GM23338 (cell line): ENCODE results near the gene NIPA2. TPM values are rescaled to one million over a fixed set of nuclear protein-coding genes. Genes with fewer than 3 reads are reported as not detected.

Source experiments
- ATAC-seq: fragments of 200-7000 bp; cut with Tn5 transposase; 3 replicates; pipeline ENCODE4 v1.9.1; 2020
- DNase-seq: peaks from one replicate; pipeline ENCODE4 v3.0.0-alpha.2; 2015; ENCODE audit warnings: low spot score
- H2AFZ ChIP-seq: fragments of 200-600 bp; sonication (generic); 2 replicates; pipeline ENCODE4 v1.8.0; 2016; ENCODE audit warnings: antibody characterized with exemption, mild to moderate bottlenecking, moderate library complexity
- H3F3A ChIP-seq: fragments of 200-600 bp; sonication (generic); replicated peaks from 2 replicates; pipeline ENCODE4 v1.8.0; 2017; ENCODE audit warnings: antibody characterized with exemption, mixed run types, low read depth
- H3K27ac ChIP-seq: fragments of 200-600 bp; sonication (generic); 2 replicates; pipeline ENCODE4 v1.6.1; 2016; ENCODE audit warnings: low read depth
- H3K27me3 ChIP-seq: fragments of 200-600 bp; sonication (generic); 2 replicates; pipeline ENCODE4 v1.8.0; 2016; ENCODE audit warnings: mild to moderate bottlenecking, mixed run types, moderate library complexity; ENCODE audit not compliant: insufficient read depth
- H3K36me3 ChIP-seq: fragments of 200-600 bp; sonication (generic); 2 replicates; pipeline ENCODE4 v1.8.0; 2016; ENCODE audit warnings: mild to moderate bottlenecking; ENCODE audit not compliant: insufficient read depth
- H3K4me1 ChIP-seq: fragments of 200-600 bp; sonication (generic); 2 replicates; pipeline ENCODE4 v1.8.0; 2016; ENCODE audit warnings: mild to moderate bottlenecking, moderate library complexity; ENCODE audit not compliant: insufficient read depth
- H3K4me2 ChIP-seq: fragments of 200-600 bp; sonication (generic); 2 replicates; pipeline ENCODE4 v1.7.1; 2017; ENCODE audit warnings: mixed run types
- H3K4me3 ChIP-seq: fragments of 200-600 bp; sonication (generic); 2 replicates; pipeline ENCODE4 v1.6.1; 2016; ENCODE audit warnings: mixed run types
- H3K79me2 ChIP-seq: fragments of 200-600 bp; sonication (generic); replicated peaks from 2 replicates; pipeline ENCODE4 v1.8.0; 2017; ENCODE audit warnings: mild to moderate bottlenecking; ENCODE audit not compliant: insufficient read depth
- H3K9me2 ChIP-seq: fragments of 200-600 bp; sonication (generic); 2 replicates; pipeline ENCODE4 v1.8.0; 2017; ENCODE audit not compliant: insufficient read depth
- H4K20me1 ChIP-seq: fragments of 200-600 bp; sonication (generic); replicated peaks from 2 replicates; pipeline ENCODE4 v1.8.0; 2017; ENCODE audit warnings: mild to moderate bottlenecking; ENCODE audit not compliant: insufficient read depth
- H3K27ac Mint-ChIP-seq: 2 replicates; pipeline ENCODE4 v1.8.0; 2020; ENCODE audit warnings: inconsistent platforms, mild to moderate bottlenecking, moderate library complexity, mixed read lengths
- H3K27me3 Mint-ChIP-seq: 3 replicates; pipeline ENCODE4 v1.8.0; 2022; ENCODE audit warnings: low read depth, mild to moderate bottlenecking, moderate library complexity, mixed read lengths, inconsistent platforms; ENCODE audit not compliant: insufficient read depth, poor library complexity
- H3K36me3 Mint-ChIP-seq: 3 replicates; pipeline ENCODE4 v1.8.0; 2021; ENCODE audit warnings: low read depth, mild to moderate bottlenecking, inconsistent platforms, moderate library complexity, mixed read lengths
- H3K4me1 Mint-ChIP-seq: 3 replicates; pipeline ENCODE4 v1.8.0; 2020; ENCODE audit warnings: mild to moderate bottlenecking, inconsistent platforms, mixed read lengths
- H3K4me3 Mint-ChIP-seq: 3 replicates; pipeline ENCODE4 v1.8.0; 2021; ENCODE audit warnings: moderate library complexity, mild to moderate bottlenecking, inconsistent platforms, mixed read lengths
- H3K9me3 Mint-ChIP-seq: 3 replicates; pipeline ENCODE4 v1.8.0; 2020; ENCODE audit warnings: moderate library complexity, mild to moderate bottlenecking, inconsistent platforms, mixed read lengths
- ETS1 ChIP-seq: IDR thresholded peaks from 2 replicates; pipeline ENCODE4 v1.6.1; 2016; ENCODE audit warnings: antibody characterized with exemption
- EZH2 ChIP-seq: fragments of 200-600 bp; sonication (generic); IDR thresholded peaks from one replicate; pipeline ENCODE4 v1.8.0; 2017; ENCODE audit warnings: antibody characterized with exemption, mild to moderate bottlenecking, low read depth; ENCODE audit not compliant: unreplicated experiment
- EZH2phosphoT487 ChIP-seq: fragments of 200-600 bp; sonication (generic); IDR thresholded peaks from one replicate; pipeline ENCODE4 v1.8.1; 2018; ENCODE audit warnings: antibody characterized with exemption; ENCODE audit not compliant: unreplicated experiment
- NANOG ChIP-seq: IDR thresholded peaks from 2 replicates; pipeline ENCODE4 v1.6.1; 2016; ENCODE audit warnings: antibody characterized with exemption, borderline replicate concordance
- REST ChIP-seq: IDR thresholded peaks from one replicate; pipeline ENCODE4 v1.6.1; 2018; ENCODE audit warnings: antibody characterized with exemption; ENCODE audit not compliant: unreplicated experiment
- STAT1 ChIP-seq: IDR thresholded peaks from one replicate; pipeline ENCODE4 v1.6.1; 2016; ENCODE audit warnings: antibody characterized with exemption; ENCODE audit not compliant: unreplicated experiment
- ZNF114 ChIP-seq: fragments of 250-450 bp; sonication (Bioruptor Pico); IDR thresholded peaks from 2 replicates; pipeline ENCODE4 v1.5.0; 2020; ENCODE audit warnings: mild to moderate bottlenecking, moderate library complexity
- ZNF462 ChIP-seq: fragments of 250-450 bp; sonication (Bioruptor Pico); IDR thresholded peaks from 2 replicates; pipeline ENCODE4 v1.5.0; 2020; ENCODE audit warnings: mild to moderate bottlenecking, moderate library complexity
- polyA plus RNA-seq: library from polyadenylated mRNA; unstranded; fragments of >200 nt; fragmentation: Nextera tagmentation; extraction: Ambion mirVana; gene quantifications from 2 replicates; pipeline ENCODE4 v1.2.1, GENCODE V29; 2016
- total RNA-seq: library from RNA; depleted of rRNA; stranded (reverse); fragments of >200 nt; shearing (Covaris generic); gene quantifications from 2 replicates; pipeline ENCODE4 v1.2.3, GENCODE V29; 2014

NIPA2 gene
- total and polyA plus RNA-seq, 2 experiments from 2014 or later: 35.0 to 105 TPM

- TF ChIP-seq EZH2phosphoT487: no peak
- TF ChIP-seq ETS1: no peak
- no peak for TF ChIP-seq REST
- TF ChIP-seq ZNF114 (CRISPR knock-in tag): no peak
- no peak for TF ChIP-seq STAT1
- no peak for TF ChIP-seq EZH2
- no peak for TF ChIP-seq NANOG
- no peak for TF ChIP-seq ZNF462 (CRISPR knock-in tag)
- H3K4me3 Mint-ChIP-seq: no peak overlapping the region
- no peak overlapping the region for H3K4me2 ChIP-seq
Measured at GRCh38 chr15:22815766-22816165, 22.7 kb upstream of the NIPA2 start.

More at GRCh38 chr15:22815766-22816165, 22.7 kb upstream of the NIPA2 start:
- no peaks in the 10 kb centered on the region for H3F3A ChIP-seq
- no peak overlapping the region for H2AFZ ChIP-seq
- H3K36me3 ChIP-seq: no peaks in the 10 kb centered on the region
- no peak overlapping the region for H3K4me3 ChIP-seq
- Mint-ChIP-seq H3K27ac (no peak overlapping the region), H3K4me1 (peaks cover 6% of the 10 kb centered on the region; the same call in 1 of the 3 replicates), H3K9me3 (no peaks in the 10 kb centered on the region), H3K27me3 (peaks cover 8% of the 10 kb centered on the region), H3K36me3 (peaks cover 13% of the 10 kb centered on the region; the same call in 2 of the 3 replicates)
- ATAC-seq: no peak
- H4K20me1 ChIP-seq: peaks cover 6% of the 10 kb centered on the region
- H3K79me2 ChIP-seq: peaks cover 8% of the 10 kb centered on the region; the same call in 1 of the 2 replicates
- H3K4me1 ChIP-seq: no peaks in the 10 kb centered on the region
- no peaks in the 10 kb centered on the region for H3K9me2 ChIP-seq
- H3K27ac ChIP-seq: no peak overlapping the region
- no peaks in the 10 kb centered on the region for H3K27me3 ChIP-seq
- no peak for DNase-seq
